GM12864 (cell line): ENCODE measurements around the gene NANOGP8.
"Not testable (repeated sequence)": the region's sequence is repeated elsewhere in the genome, so short reads cannot be mapped to it uniquely, and the experiment has no call there.

ENCODE experiments used
- DNase-seq: peaks from one replicate; pipeline ENCODE4 v3.0.0-alpha.2; 2011; ENCODE audit warnings: low read depth
- H3K4me3 ChIP-seq: 2 replicates; pipeline ENCODE4 v1.5.1; 2011; ENCODE audit warnings: mild to moderate bottlenecking, low read depth, low read length, control low read depth
- TF ChIP-seq, protein P1 (sequence below): IDR thresholded peaks from 2 replicates; pipeline ENCODE4 v1.5.1; 2011; ENCODE audit warnings: low read depth, mild to moderate bottlenecking, moderate library complexity, low read length, control low read depth, inconsistent platforms; ENCODE audit errors: missing control alignments

NANOGP8 gene

DNA sequence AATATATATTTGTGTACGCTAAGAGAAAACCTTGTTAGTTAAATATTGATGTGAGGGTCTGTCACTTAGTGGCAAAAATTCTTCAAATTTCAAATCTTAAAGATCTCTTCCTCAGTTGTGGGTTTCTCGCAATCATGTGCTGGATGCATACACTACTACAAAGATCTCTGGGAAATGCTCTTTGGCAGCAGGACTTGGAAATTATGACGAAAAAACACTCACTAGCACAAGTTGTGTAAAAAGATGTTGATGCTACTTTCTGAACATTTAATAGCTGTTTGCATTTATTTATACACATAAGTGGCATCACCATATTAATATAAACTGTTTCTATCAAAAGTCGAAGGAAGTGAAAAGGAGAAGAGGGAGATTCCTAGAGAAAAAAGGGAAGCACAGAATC is 10.8 kb upstream of the NANOGP8 start:
- DNase-seq, result no peak
- no peak overlapping the region for H3K4me3 ChIP-seq
- TF ChIP-seq, protein P1, sequence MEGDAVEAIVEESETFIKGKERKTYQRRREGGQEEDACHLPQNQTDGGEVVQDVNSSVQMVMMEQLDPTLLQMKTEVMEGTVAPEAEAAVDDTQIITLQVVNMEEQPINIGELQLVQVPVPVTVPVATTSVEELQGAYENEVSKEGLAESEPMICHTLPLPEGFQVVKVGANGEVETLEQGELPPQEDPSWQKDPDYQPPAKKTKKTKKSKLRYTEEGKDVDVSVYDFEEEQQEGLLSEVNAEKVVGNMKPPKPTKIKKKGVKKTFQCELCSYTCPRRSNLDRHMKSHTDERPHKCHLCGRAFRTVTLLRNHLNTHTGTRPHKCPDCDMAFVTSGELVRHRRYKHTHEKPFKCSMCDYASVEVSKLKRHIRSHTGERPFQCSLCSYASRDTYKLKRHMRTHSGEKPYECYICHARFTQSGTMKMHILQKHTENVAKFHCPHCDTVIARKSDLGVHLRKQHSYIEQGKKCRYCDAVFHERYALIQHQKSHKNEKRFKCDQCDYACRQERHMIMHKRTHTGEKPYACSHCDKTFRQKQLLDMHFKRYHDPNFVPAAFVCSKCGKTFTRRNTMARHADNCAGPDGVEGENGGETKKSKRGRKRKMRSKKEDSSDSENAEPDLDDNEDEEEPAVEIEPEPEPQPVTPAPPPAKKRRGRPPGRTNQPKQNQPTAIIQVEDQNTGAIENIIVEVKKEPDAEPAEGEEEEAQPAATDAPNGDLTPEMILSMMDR, result no peak

DNA sequence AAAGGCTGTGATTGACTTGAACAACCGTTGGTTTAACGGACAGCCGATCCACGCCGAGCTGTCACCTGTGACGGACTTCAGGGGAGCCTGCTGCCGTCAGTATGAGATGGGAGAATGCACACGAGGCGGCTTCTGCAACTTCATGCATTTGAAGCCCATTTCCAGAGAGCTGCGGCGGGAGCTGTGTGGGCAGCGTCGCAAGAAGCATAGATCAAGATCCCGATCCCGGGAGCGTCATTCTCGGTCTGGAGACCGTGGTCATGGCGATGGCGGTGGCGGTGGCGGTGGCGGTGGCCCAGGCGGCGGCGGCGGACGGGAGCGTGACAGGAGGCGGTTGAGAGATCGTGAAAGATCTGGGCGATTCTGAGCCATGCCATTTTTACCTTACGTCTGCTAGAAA is 7.8 kb upstream of the NANOGP8 start:
- no peak for DNase-seq
- TF ChIP-seq, protein P1, result no peak
- H3K4me3 ChIP-seq, result no peak overlapping the region

DNA sequence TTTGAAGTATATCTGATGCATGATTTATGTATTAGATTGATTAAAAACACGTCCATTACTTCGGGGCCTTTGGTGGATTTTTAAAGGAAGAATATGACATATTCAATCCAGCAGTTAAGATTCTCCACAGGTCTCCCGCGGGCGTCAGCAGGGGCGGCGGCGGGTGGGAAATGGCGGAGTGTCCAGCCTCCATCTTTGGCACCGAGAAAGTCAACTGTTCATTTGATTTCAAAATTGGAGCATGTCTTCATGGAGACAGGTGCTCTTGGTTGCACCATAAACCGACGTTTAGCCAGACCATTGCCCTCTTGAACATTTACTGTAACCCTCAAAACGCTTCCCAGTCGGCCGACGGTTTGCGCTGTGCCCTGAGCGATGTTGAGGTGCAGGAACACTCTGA is 7.2 kb upstream of the NANOGP8 start:
- TF ChIP-seq, protein P1, result no peak
- H3K4me3 ChIP-seq, result no peak overlapping the region
- DNase-seq, result no peak

DNA sequence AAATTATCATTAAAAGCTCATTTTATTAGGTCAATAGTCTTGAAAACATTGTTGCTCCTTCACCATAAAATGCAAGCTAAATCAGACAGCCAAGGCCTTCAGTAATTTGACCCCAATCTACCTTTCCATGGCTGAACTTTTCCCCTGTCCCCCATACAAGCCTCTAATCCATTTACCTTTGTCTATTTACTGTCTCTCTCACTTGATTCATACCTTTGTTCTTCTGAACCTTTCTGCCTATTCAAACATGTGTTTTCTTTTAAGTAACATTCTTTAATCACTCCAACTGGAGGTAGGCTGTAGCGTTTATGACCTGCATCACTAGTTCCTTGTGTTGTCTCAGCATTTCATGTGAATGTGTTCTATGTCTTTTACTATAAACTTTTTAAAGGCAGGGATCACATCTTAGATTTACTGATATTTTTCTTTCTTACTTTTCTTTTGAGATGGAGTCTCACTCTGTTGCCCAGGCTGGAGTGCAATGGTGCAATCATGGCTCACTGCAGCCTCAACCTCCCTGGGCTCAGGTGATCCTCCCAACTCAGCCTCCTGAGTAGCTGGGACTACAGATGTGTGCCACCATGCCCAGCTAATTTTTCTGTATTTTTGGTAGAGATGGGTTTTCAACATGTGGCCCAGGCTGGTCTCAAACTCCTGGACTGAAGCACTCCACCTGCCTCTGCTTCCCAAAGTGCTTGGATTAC is 5.2 kb upstream of the NANOGP8 start:
- TF ChIP-seq, protein P1, result no peak
- no peak for DNase-seq
- no peak overlapping the region for H3K4me3 ChIP-seq

DNA sequence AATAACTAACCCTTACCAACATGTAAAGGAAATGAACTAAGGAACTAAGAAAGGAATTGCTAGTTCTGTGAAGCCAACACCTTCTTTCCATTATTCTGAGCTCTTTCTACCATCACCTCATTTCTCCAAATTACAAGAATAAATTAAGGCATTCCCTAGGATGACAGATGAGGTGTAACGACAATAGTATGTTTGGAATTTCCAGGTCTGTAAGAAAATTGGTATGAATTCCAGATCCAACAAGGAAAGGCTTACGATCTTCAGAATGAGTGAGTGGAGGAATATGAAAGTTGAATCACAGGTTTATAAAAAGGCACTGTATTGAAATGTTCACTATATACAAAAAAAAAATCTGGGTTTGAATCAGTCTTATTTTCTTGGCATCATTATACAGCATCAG is 4.5 kb upstream of the NANOGP8 start:
- TF ChIP-seq, protein P1, result no peak
- DNase-seq, result no peak
- no peak overlapping the region for H3K4me3 ChIP-seq

DNA sequence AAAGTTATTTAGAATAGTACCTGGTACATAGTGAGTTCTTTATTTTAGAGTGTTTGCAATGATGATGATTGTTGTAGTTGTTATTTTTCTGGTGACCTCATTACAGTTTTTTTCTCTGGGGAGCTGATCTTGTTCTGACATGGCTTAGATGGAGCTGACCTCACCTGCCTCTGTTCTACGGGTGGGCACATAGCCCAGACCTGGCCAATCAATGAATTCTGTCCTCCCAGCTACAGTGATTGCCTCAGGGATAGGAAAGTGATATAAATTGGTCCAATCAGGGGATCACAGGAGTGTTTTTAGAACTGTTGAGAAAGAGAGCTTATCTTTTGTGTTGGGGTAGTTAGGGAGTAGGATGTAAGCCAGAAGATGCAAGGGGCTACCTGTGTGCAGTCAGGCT is 3.2 kb upstream of the NANOGP8 start:
- no peak overlapping the region for H3K4me3 ChIP-seq
- DNase-seq, result no peak
- TF ChIP-seq, protein P1, result no peak

DNA sequence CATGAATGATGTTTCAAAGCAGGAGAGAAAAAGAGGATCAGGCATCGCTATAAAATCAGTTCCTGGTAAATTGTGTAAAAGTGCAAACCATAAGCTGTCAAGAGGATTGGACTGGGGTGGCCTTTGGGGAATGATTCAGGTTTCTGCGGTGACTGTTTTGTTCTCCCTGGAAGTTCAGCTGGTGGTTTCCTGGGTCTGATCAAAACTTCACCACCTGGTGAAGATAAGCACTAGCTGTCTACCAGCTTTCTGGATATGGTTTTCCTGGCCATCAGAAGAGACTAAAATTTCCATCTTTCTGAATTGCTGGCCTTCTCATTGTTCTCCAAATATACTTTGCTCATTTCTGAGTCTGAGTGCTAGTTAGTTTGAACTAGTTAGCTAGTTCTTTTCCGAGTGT is 2.7 kb upstream of the NANOGP8 start:
- no peak for DNase-seq
- TF ChIP-seq, protein P1, result no peak
- H3K4me3 ChIP-seq, result no peak overlapping the region

DNA sequence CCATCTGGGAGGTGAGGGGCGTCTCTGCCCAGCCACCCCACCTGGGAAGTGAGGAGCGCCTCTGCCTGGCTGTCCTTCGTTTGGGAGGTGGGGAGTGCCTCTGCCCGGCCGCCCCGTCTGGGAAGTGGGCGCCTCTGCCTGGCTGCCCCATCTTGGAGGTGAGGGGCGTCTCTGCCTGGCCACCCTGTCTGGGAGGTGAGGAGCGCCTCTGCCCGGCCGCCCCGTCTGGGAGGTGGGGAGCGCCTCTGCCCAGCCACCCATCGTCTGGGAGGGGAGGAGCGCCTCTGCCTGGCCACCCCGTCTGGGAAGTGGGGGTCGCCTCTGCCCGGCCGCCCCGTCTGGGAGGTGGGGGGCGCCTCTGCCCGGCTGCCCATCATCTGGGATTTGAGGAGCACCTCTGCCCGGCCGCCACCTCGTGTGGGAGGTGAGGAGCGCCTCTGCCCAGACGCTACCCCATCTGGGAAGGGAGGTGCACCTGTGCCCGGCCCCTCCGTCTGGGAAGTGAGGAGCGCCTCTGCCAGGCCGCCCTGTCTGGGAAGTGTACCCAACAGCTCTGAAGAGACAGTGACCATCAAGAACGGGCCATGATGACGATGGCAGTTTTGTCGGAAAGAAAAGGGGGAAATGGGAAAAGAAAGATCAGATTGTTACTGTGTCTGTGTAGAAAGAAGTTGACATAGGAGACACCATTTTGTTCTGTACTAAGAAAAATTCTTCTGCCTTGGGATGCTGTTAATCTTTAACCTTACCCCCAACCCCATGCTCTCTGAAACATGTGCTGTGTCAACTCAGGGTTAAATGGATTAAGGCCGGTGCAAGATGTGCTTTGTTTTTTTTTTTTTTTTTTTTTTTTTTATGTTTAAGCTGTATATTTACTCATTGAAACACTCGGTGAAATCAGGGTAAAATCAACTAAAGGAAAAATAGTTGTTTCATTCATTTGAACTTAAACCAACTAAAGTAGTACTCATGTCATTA is 2.4 kb downstream of the NANOGP8 start:
- not testable (repeated sequence) for H3K4me3 ChIP-seq, DNase-seq

DNA sequence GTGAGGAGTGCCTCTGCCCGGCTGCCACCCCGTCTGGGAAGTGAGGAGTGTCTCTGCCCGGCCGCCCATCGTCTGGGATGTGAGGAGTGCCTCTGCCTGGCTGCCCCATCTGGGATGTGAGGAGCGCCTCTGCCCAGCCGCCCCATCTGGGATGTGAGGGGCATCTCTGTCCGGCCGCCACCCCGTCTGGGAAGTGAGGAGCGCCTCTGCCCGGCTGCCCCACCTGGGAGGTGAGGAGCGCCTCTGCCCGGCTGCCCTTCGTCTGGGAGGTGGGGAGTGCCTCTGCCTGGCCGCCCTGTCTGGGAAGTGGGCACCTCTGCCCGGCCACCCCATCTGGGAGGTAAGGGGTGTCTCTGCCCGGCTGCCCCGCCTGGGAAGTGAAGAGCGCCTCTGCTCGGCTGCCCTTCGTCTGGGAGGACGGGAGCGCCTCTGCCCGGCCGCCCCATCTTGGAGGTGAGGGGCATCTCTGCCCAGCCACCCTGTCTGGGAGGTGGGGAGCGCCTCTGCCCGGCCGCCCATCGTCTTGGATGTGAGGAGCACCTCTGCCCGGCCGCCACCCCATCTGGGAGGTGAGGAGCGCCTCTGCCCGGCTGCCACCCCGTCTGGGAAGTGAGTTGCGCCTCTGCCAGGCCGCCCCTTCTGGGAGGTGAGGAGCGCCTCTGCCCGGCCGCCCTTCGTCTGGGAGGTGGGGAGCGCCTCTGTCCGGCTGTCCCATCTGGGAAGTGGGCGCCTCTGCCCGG is 3.3 kb downstream of the NANOGP8 start:
- not testable (repeated sequence) for DNase-seq, H3K4me3 ChIP-seq
